GM12892 (cell line): Measurements from ENCODE around the gene THADA.

Experiments
- POLR2A ChIP-seq: IDR thresholded peaks from 2 replicates; pipeline ENCODE4 v1.6.1; 2011; ENCODE audit warnings: low read depth, low read length, control low read depth
- POLR2AphosphoS5 ChIP-seq: IDR thresholded peaks from 2 replicates; pipeline ENCODE4 v1.6.1; 2011; ENCODE audit warnings: low read depth, low read length, control low read depth
- TAF1 ChIP-seq: IDR thresholded peaks from 2 replicates; pipeline ENCODE4 v1.6.1; 2011; ENCODE audit warnings: low read depth, mild to moderate bottlenecking, control low read depth, low read length, borderline replicate concordance

GRCh38 chr2:43566461-43566729 is 29.4 kb downstream of the THADA start:
- TF ChIP-seq POLR2AphosphoS5 (no peak), TAF1 (no peak), POLR2A (no peak)
